VCaP (cell line): ENCODE results near the gene ZC3H13.

Experiments
- H3K27ac ChIP-seq: fragments of 450-650 bp; 2 replicates; pipeline ENCODE4 v1.5.1; 2017
- CTCF ChIP-seq: fragments of 450-650 bp; conservative IDR thresholded peaks from 2 replicates; pipeline ENCODE4 v1.5.1; 2017; ENCODE audit warnings: mild to moderate bottlenecking, moderate library complexity

Gene ZC3H13

DNA sequence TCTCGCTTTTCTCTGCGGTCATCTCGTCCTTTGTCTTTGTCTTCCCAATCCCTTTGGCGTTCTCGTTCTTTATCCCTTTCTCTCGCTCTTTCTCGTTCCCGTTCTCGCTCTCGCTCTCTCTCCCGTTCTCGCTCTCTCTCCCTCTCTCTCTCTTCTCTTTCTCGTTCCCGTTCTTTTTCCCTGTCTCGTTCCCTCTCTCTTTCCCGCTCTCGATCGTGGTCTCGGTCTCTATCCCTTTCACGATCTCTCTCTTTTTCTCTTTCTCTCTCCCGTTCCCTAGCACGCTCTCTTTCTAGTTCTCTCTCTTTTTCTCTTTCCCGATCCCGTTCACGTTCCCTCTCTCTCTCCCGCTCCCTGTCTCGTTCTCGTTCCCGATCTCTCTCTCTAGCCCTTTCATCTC, 77.2 kb downstream of the ZC3H13 start:
- TF ChIP-seq CTCF, result no peak

DNA sequence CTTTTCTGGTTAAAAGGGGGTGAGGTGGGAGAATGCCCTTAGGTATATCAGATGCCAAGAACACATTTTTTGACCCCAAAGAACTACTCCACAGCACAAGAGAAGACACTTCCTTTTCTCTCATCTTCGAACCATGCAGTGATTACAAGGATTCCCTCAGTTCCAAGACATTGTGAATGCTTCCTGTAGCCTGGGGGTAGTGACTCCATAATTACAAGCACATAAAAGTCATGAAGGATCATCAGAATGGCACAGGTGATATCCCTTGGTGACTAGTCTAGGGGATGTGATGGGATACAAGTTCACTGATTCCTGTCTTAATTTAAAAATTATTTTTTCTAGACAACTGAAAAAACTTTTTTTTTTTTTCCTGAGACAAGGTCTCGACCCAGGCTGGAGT, 78.0 kb downstream of the ZC3H13 start:
- no peak for TF ChIP-seq CTCF
- H3K27ac ChIP-seq, result no peak overlapping the region

More for the DNA sequence above, 77.2 kb downstream of the ZC3H13 start:
- H3K27ac ChIP-seq, result no peak overlapping the region

DNA sequence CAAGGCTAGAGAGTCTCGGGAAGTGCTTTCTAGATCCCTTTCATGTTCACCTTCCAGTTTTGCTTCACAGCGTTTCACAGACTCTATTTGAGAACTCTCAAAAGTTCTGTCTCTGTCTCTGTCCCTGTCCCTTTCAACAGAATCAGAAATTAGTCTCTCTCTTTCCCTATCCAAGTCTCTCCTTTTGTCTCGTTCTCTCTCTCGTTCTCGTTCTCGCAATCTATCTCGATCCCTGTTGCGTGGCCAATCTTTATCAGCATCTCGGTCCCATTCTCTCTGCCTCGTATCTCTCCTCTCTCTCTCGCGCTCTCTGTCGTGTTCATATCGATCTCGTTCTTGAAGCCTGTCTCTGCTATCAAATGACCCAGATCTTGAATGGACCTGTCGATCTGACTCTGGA, 85.0 kb downstream of the ZC3H13 start:
- no peak overlapping the region for H3K27ac ChIP-seq
- no peak for TF ChIP-seq CTCF

- no peak for TF ChIP-seq CTCF
Measured at GRCh38 chr13:45966715-45967114, 85.8 kb downstream of the ZC3H13 start.

GRCh38 chr13:45961468-45961867, 91.1 kb downstream of the ZC3H13 start:
- TF ChIP-seq CTCF, result no peak
- H3K27ac ChIP-seq, result no peak overlapping the region

More at GRCh38 chr13:45966715-45967114, 85.8 kb downstream of the ZC3H13 start:
- H3K27ac ChIP-seq, result no peak overlapping the region

DNA sequence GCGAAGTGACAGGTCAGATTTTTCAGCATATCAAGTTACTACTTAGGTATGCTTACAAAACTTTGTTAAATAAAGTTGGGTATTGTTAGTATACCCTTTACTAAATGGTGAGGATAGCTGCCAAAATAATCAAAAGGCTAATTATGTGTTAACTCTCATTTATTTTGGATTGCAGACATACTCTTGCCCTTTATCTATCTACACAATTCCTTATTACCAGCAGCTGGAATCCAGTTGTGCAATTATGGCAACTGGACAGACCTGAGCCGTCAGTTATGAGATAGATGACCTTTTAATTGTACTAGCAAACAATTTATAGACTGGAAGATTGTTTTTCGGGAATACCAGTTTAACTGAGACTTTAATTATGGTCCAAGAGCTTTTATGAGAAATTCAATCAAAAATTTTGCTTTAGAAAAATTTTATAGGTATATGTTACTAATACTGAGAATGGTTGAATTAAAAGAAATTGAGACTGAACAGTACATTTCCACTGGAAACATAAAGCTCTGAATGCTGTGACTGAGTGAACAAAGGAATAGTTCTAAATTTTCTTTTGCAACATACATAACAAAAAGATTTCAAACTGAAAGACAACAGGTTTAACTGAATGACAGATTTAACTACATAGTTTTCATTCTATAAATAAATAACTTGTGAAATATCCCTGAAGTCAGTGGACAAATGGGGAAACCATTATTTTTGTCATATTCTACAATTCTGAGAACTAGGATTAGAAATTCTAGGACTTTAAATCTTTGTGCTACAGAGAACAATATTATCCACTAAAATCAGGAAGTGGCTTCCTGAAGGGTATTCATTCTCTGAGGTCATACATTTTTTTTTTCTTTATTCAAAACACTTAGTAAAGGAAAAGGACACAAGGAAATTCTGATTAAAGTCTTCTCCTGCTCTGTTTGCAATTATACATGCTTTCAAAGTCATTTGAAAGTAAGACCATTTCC, 97.4 kb downstream of the ZC3H13 start:
- TF ChIP-seq CTCF, result no peak

DNA sequence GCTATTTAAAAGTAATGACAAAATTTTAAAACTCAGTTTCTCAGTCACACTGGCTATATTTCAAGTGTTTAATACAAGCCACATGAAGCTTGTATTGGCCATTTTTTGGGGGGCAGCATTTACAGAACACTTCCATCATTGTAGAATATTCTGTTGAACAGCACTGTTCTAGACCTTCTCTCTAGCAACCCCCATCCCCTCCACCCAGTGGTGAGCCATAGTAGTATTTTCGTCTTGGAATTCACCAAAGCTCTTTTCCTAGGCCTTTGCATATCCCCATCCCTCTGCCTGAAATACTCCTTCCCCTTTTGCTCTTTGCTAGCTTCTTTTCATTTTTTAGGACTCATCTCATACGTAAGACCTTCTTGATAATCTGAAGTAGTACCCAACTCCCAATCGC, 99.5 kb downstream of the ZC3H13 start:
- H3K27ac ChIP-seq, result no peak overlapping the region
- TF ChIP-seq CTCF, result no peak

More for the DNA sequence above, 97.4 kb downstream of the ZC3H13 start:
- H3K27ac ChIP-seq, result no peak overlapping the region
